OCI-LY7 (cell line): Measurements from ENCODE around the gene PTDSS2.

ENCODE experiments used
- CTCF ChIP-seq: fragments of 200-600 bp; sonication (generic); conservative IDR thresholded peaks from 2 replicates; pipeline ENCODE4 v1.5.1; 2014; ENCODE audit warnings: mild to moderate bottlenecking, antibody characterized with exemption, low read length, moderate library complexity, mixed read lengths
- EZH2phosphoT487 ChIP-seq: fragments of 200-600 bp; sonication (generic); IDR thresholded peaks from 2 replicates; pipeline ENCODE4 v1.6.1; 2018; ENCODE audit warnings: low read depth, borderline replicate concordance, mild to moderate bottlenecking, mixed run types, antibody characterized with exemption, low read length, moderate library complexity, mixed read lengths

- TF ChIP-seq CTCF (no peak), EZH2phosphoT487 (no peak)
Measured at GRCh38 chr11:491358-491757, 41.3 kb downstream of the PTDSS2 start.
